Cortex of kidney (tissue), 1 donor: ENCODE results near the gene FOXN3.

Source experiments
- DNase-seq: peaks from one replicate; lab custom pipeline; 2025; lab: John Stamatoyannopoulos, UW

FOXN3 gene

DNA sequence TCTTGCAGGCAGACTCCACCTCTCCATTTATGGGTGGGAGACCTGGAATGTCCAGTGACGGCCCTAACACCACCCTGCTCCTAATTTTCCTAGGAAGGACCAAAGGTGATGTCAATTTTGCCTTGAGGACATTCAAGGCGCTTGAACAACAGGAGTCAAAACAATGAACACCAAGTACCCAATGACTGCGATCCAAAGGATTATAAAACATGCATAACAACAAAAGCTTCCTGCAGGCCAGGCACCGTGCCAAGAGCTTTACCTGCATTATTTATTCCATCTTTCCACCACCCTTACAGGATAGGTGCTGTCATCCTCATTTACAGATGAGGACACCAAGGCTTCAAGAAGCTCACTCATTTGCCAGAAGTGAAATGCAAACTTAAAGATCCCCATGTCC is 15.2 kb upstream of the FOXN3 start:
- DNase-seq: no peak

- no peak for DNase-seq
Observed at GRCh38 chr14:89430391-89431236, 13.6 kb upstream of the FOXN3 start.

DNA sequence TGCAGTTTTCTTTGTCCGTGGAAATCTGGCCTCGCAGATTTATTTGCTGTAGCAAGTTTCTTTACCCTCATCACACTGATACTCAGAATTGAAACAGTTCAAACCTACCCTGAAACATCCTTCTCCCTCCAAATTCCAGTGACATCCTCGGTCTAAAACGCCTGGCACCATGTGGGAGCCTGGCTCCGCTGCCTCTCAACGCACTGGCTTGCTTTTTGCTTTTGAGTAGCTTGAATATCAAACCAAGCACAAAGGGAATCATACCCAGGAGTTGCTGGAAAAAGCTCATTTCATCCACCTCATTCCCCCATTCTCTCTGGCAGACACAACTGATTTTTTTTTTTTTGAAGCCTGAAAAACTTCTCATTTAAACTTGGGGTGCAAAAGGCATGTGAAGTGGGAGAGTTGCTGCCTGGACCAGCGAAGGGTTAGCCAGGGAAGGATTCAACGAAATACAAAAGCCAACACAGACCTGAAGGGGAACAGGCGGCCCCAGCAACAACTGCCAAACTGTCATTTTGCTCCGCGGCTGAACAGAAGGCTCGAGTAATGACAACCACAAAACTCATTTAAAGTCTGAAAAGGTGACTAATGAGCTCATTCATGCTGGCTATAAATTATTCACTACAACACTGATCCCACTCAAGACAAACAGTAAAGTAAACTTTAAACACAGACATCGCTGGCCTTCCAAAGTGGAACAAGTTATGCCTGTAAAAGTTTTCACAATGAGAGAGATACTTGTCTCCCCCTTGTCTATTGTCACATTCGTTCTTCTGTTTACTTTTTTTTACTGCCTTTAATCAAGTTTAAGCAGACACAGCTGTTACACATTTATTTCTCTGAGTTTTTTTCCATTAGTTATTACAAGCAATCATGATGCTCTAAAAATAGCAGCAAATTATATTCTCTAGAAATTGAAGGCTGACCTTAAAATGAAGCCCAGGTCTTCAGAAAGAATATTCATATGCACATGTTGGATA is 12.5 kb upstream of the FOXN3 start:
- DNase-seq: no peak

GRCh38 chr14:89428546-89429198 is 11.6 kb upstream of the FOXN3 start:
- no peak for DNase-seq

DNA sequence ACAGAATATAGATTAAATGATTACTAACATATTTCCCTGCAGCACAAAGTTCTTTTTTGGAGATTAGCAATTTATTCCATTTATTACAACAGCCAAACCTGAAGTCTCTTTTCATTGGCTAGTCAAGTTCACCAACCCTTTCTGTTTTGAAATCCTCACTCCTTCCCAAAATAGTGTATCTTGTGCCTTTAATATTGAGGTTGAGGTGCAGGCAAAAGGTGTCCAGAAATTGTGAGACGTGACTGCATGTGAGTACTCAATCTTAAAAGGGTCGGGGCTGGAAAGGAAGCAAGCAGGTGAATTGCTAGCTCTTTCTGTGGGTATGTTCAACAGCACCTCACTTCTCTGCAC is 11.1 kb upstream of the FOXN3 start:
- no peak for DNase-seq

GRCh38 chr14:89427426-89428172 is 10.6 kb upstream of the FOXN3 start:
- no peak for DNase-seq

- no peak for DNase-seq
Observed at GRCh38 chr14:89425931-89426330, 8.9 kb upstream of the FOXN3 start.

DNA sequence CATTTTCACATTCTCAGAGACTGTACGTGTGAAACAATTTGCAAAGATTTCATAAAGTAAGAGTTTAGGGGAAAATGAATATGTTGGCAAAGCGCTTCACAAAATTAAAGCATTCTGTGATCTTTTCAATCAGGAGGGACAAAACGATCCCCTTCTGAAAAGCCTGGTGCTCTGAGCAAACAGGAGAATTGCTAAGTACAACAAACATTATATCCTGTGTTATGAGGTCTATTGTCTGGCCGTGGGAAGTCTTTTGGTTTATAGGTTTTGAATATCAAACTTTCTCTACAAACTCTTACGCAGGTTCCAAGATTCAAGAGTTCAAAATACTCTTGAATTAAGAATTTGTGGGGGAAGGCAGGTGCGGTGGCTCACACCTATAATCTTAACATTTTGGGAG is 7.2 kb upstream of the FOXN3 start:
- DNase-seq: no peak

GRCh38 chr14:89422952-89423345 is 5.9 kb upstream of the FOXN3 start:
- no peak for DNase-seq

- no peak for DNase-seq
Observed at GRCh38 chr14:89422181-89422951, 5.3 kb upstream of the FOXN3 start.

GRCh38 chr14:89420502-89420901 is 3.5 kb upstream of the FOXN3 start:
- no peak for DNase-seq

- DNase-seq: no peak
Observed at GRCh38 chr14:89419973-89420482, 3.0 kb upstream of the FOXN3 start.

DNA sequence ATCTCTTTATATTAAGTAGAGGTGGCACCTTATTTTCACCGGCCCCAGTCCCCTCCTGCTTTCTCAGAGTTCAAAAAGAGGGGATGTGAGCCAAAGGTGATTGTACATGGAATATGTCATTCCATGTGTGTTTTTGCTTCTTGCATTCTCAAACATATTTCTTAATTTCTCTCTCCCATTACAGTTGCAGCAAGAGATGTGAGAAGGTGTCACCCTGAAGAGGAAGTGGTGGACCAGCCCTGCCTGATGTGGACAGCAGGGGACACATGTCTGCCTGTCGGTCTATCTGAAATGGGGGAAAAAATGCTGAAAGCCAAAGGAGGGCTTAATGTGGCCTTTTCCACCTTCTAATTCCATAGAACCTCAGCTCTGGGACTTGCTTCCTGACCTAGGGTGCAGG is 1.9 kb upstream of the FOXN3 start:
- DNase-seq: no peak

DNA sequence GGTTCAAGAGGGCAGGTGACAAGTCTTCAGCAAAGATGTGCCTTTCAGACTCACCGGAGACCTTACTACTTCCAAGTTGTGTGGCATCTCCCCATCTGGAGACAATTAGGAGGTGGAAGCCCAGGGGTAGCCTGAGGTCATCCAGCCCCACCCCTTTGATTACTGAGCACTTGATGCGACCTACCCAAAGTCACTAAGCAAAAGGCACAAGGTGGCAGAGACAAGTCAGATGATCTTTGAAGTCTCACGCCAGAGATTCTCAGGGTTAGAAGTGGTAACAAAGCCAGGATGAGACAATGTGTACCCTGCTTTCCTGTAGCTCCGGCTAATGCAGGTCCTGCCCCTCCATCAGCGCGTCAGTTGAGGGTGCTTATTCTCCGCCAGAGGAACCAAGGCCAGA is 1.4 kb upstream of the FOXN3 start:
- DNase-seq: no peak

DNA sequence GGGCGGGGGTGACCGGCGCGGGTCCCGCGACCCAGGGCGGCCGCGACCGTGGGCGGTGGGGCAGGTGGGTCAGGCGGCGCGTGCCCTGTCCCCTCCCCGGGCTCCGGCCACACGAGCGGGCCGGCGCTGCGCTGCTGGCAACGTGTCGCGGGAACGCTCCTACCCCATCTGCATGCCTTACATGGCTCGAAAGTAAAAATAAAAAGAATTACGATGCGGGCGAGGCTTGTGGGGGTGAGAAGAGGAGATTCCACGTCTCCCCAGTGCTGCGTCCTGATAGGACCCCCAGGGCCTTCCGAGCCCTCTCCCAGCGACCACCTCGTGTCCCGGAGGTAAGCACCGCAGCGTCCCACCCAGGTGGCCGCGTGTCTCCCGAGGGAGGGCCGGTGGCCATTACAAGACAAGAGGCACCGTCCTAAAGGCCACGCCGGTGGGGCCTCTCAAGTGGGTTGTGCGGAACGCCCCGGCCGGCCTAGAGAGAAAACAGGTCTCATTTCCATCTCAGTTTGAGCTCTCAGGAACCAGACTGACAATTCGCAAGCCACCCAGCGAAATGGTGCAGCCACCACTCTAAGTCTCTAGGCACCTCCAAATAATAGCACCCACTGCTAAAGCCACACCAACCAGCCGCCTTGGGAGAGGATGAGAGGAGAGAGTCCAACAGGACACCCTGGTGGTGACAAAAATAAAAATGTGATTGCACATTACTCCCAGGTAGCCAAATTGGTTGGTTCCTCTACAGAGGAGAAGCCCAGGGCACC is 612 bp upstream of the FOXN3 start:
- DNase-seq: no peak

DNA sequence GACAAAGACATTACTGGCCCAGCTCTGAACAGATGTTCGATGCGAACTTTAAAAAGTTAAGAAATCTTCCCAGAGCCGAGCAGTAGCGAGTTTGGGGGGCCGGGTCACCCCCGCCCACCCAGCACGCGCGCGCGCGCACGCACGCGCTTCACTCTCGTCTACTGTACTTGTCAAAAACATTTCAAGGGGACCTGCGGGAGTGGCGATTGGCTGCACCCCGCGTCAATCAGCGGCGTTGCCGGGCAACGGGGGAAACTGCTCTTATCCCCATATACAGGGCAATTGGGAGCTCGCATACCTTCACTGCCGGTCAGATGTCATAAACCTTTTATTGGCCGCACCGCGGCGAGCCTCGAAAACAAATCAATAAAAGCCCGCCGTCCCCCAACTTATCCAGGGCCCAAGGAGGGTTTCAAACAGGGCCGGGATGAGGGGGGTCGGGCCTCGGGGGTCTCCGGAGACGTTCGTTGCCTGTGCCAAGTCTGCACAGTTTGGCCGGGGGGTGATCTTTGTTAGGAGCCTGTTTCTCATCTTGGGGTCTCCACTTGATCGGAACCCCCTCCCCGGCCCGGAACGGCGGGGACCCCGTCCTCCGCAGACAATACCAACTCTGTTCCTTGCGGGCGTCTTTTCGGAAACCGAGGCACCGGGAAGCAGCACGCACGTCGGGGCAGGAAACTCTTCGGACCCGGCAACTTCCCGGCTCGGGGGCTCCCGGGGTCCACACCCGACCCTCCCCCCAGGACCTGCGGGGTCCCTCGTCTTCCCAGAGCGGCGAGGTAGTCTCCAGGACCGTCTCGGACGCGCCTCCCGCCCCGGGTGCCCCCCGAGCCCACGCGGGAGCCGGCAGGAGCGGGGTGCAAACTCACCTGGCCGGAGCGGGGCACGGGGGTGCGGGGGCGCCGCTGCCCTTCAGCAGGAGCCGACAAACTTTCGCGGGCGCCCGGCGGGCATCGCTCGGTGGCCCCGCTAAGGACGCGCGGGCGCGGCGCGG is 734 bp downstream of the FOXN3 start:
- DNase-seq: peak; percentile 89

DNA sequence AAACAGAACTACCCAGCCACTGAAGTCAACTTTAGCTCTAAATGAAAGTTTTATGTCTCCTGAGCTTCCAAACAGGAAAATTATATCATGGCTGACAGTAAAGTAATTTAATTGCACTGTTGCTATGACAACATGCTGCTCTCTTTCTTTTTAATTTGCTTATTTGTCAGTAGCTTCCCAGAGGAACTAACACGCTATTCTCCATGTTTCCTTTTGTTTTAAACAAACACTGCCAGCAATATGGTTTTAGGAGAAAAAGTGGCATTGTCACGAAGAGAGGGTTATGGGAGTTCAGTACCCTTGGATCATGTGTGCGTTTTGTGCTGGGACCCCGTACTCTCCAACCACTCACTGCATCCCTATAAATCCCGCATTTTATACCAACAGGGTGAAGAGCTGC is 1.9 kb downstream of the FOXN3 start:
- no peak for DNase-seq

GRCh38 chr14:89411976-89412375 is 5.1 kb downstream of the FOXN3 start:
- no peak for DNase-seq

- DNase-seq: no peak
Observed at GRCh38 chr14:89409961-89410360, 7.1 kb downstream of the FOXN3 start.
